Fibroblast of the aortic adventitia (primary cell): Measurements from ENCODE around the gene PFN3. TPM values are rescaled to one million over a fixed set of nuclear protein-coding genes. Genes with fewer than 3 reads are reported as not detected.
A peak's percentile ranks its signal among the peaks of the same experiment; 100 is the strongest.

Experiments used
- DNase-seq: peaks from one replicate; pipeline ENCODE4 v3.0.0-alpha.2; 2010; ENCODE audit warnings: low read depth
- H3K4me3 ChIP-seq: 2 replicates; pipeline ENCODE4 v1.5.1; 2011; ENCODE audit warnings: low read depth, mild to moderate bottlenecking, control low read depth, low read length, moderate library complexity
- CTCF ChIP-seq: IDR thresholded peaks from 2 replicates; pipeline ENCODE4 v1.5.1; 2011; ENCODE audit warnings: mild to moderate bottlenecking, low read length, control low read depth, inconsistent platforms; ENCODE audit not compliant: insufficient read depth
- total RNA-seq: library from RNA; depleted of rRNA; stranded (reverse); fragments of >200 nt; gene quantifications from 2 replicates; pipeline ENCODE4 v1.2.3, GENCODE V29; 2012; ENCODE audit warnings: low replicate concordance

Gene PFN3
- total RNA-seq, 1 donor: not detected

DNA sequence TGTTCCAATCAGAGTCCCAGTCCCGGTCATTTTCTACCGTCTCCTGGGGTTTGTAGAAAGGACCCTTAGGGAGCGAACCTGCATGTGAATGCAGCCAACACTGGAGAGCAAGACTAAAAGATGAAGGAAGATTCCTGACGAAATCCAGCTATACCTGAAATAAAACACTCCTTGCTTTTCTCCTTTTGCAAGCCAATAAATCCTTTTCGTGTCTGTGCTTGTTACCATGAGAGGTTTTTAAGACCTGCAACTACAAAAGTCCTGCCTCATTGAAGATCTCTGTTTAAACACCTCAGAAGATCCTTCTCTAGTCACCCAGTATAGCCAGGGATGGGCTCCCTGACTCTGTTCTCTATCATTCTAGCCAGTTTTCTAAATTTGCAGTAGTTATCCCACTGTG is 26.2 kb downstream of the PFN3 start:
- no peak for TF ChIP-seq CTCF
- DNase-seq: no peak
- no peak overlapping the region for H3K4me3 ChIP-seq

- no peak for TF ChIP-seq CTCF
- DNase-seq: no peak
- H3K4me3 ChIP-seq: no peak overlapping the region
Observed at GRCh38 chr5:177373806-177374205, 26.7 kb downstream of the PFN3 start.

DNA sequence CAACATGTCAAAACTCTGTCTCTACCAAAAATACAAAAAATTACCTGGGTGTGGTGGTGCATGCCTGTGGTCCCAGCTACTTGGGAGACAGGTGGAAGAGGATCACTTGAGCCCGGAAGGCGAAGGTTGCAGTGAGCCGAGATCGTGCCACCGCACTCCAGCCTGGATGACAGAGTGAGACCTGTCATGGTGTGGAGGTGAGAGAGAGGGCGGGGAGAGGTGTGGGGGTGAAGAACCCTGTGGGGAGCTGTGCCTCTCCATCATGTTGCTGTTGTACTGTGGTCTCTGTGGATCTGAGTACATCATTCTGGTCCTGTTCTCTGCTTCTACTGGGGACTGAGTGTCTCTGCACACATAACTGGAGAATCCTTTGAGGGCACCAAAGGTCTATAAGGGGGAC is 27.6 kb downstream of the PFN3 start:
- H3K4me3 ChIP-seq: no peak overlapping the region
- DNase-seq: no peak
- TF ChIP-seq CTCF: no peak

DNA sequence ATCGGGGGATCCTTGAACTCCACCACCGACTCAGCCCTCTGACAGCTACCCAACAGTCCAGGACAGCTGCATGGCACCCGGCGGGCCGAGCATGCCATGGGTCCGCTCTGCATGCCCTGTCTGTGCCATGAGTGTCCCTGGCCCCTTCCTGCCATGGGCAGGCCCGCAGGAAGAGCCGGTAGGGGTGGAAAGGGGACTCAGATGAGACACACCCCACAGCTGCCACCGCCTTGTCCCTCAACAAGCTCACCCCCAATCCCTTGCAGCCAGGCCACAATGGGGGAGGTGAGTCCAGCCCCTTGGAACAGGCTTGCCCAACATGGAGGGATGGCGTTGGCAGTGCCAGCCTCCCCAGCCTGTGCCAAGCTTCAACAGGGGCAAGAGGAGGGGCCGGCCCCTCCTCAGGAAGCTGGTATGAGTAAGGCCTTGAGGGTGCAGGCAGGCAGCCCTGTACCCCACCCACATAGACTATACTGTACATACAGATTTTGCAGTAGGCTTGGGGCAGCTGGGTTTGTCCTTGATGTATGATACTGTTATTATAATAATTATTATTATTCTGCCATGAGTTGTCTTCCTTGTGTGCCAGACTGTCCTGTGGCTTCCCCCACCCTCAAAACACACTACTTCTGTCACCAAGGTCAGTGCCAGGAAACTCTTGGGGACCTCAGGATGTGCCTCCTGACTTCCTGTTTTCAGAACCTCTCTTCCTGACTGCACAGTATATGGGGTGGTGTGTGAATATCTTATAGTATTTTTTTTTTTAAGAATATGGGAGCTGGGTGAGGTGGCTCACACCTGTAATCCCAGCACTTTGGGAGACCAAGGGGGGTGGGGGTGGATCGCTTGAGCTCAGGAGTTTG is 28.2 kb downstream of the PFN3 start:
- DNase-seq: no peak
- TF ChIP-seq CTCF: no peak

DNA sequence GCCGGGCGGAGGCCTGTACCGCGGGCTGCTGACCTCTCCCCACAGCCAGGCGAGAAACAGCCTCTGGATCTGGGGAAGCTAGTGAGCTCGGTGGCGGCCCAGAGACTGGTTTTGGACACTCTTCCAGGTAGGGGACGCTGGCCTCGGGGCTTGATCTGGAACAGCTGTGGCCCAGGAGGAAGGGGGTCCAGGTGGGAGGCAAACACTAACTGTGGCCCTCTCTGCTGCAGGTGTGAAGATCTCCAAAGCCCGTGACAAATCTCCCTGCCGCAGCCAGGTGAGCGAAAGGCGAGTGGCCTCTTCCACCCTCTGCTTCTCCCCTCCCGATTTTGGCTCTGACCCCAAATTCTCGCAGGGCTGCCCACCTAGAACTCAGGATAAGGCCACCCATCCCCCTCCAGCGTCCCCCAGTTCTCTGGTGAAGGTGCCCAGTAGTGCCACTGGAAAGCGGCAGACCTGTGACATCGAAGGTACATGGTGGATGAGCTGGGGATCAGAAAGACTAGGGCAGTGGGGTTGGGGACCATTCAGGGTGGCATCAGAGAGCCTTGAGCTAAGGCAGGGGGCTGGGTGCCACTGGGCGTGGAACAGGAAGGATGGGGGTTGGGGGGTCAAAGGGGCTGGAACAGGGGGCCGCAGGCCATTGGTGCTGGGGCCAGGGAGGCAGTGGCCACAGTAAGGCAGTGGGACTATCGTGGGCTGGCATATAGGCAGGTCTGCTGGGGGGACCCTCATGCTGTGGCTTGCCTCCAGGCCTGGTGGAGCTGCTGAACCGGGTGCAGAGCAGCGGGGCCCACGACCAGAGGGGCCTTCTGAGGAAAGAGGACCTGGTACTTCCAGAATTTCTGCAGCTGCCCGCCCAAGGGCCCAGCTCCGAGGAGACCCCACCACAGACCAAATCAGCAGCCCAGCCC is 29.1 kb downstream of the PFN3 start:
- peak; percentile 5 for TF ChIP-seq CTCF
- no peak for DNase-seq
- H3K4me3 ChIP-seq: peak overlapping the region; percentile 69

More for the DNA sequence above, 28.2 kb downstream of the PFN3 start:
- H3K4me3 ChIP-seq: no peak overlapping the region

GRCh38 chr5:177370488-177371119 is 29.9 kb downstream of the PFN3 start:
- peak overlapping the region; percentile 69 for H3K4me3 ChIP-seq
- TF ChIP-seq CTCF: peak; percentile 69
- peak; percentile 82 for DNase-seq
